Neural progenitor cell (in vitro differentiated cells): ENCODE data around the gene TRIM31. TPM values are rescaled to one million over a fixed set of nuclear protein-coding genes. Genes with fewer than 3 reads are reported as not detected.

Experiments used
- DNase-seq: peaks from one replicate; pipeline ENCODE4 v3.0.0-alpha.2; 2016; ENCODE audit warnings: low spot score
- H2AFZ ChIP-seq: fragments of 200-600 bp; sonication (generic); replicated peaks from 2 replicates; pipeline ENCODE4 v1.6.1; 2016; ENCODE audit warnings: antibody characterized with exemption
- H3F3A ChIP-seq: fragments of 200-600 bp; sonication (generic); 2 replicates; pipeline ENCODE4 v1.6.1; 2016; ENCODE audit warnings: antibody characterized with exemption, low read depth
- H3K27ac ChIP-seq: fragments of 200-600 bp; sonication (generic); 2 replicates; pipeline ENCODE4 v1.5.1; 2016; ENCODE audit warnings: mild to moderate bottlenecking
- H3K27me3 ChIP-seq: fragments of 200-600 bp; sonication (generic); 2 replicates; pipeline ENCODE4 v1.6.1; 2016; ENCODE audit warnings: mild to moderate bottlenecking, moderate library complexity
- H3K36me3 ChIP-seq: fragments of 200-600 bp; sonication (generic); 2 replicates; pipeline ENCODE4 v1.5.1; 2016
- H3K4me1 ChIP-seq: fragments of 200-600 bp; sonication (generic); 2 replicates; pipeline ENCODE4 v1.6.1; 2016; ENCODE audit warnings: mixed run types
- H3K4me2 ChIP-seq: fragments of 200-600 bp; sonication (generic); 2 replicates; pipeline ENCODE4 v1.6.1; 2016
- H3K4me3 ChIP-seq: fragments of 200-600 bp; sonication (generic); 2 replicates; pipeline ENCODE4 v1.5.1; 2016
- H3K79me2 ChIP-seq: fragments of 200-600 bp; sonication (generic); 2 replicates; pipeline ENCODE4 v1.6.1; 2016; ENCODE audit warnings: low read depth
- H3K9ac ChIP-seq: fragments of 200-600 bp; sonication (generic); 2 replicates; pipeline ENCODE4 v1.6.1; 2016
- H3K9me3 ChIP-seq: fragments of 200-600 bp; sonication (generic); 2 replicates; pipeline ENCODE4 v1.5.1; 2016; ENCODE audit warnings: low read depth
- H4K20me1 ChIP-seq: fragments of 200-600 bp; sonication (generic); 2 replicates; pipeline ENCODE4 v1.6.1; 2016; ENCODE audit warnings: low read depth
- H3K27ac Mint-ChIP-seq: 3 replicates; pipeline ENCODE4 v1.8.0; 2021; ENCODE audit warnings: mixed read lengths
- H3K27me3 Mint-ChIP-seq: 2 replicates; pipeline ENCODE4 v1.8.0; 2022; ENCODE audit warnings: low read depth, mild to moderate bottlenecking, inconsistent platforms, moderate library complexity, mixed read lengths; ENCODE audit not compliant: insufficient read depth
- H3K36me3 Mint-ChIP-seq: 3 replicates; pipeline ENCODE4 v1.8.0; 2021; ENCODE audit warnings: mixed read lengths
- H3K4me1 Mint-ChIP-seq: 3 replicates; pipeline ENCODE4 v1.8.0; 2021; ENCODE audit warnings: mixed read lengths
- H3K4me3 Mint-ChIP-seq: 3 replicates; pipeline ENCODE4 v1.8.0; 2021; ENCODE audit warnings: mild to moderate bottlenecking, moderate library complexity, mixed read lengths
- H3K9me3 Mint-ChIP-seq: 3 replicates; pipeline ENCODE4 v1.8.0; 2020; ENCODE audit warnings: mixed read lengths
- EZH2 ChIP-seq: fragments of 200-600 bp; sonication (generic); IDR thresholded peaks from 2 replicates; pipeline ENCODE4 v1.6.1; 2017; ENCODE audit warnings: antibody characterized with exemption, mild to moderate bottlenecking, moderate library complexity
- EZH2phosphoT487 ChIP-seq: fragments of 200-600 bp; sonication (generic); IDR thresholded peaks from 2 replicates; pipeline ENCODE4 v1.6.1; 2017; ENCODE audit warnings: antibody characterized with exemption
- total RNA-seq: library from RNA; depleted of rRNA; stranded (reverse); fragments of >200 nt; gene quantifications from 2 replicates; pipeline ENCODE4 v1.2.3, GENCODE V29; 2015; ENCODE audit warnings: low replicate concordance
- TF ChIP-seq, protein P1 (sequence below): fragments of 200-600 bp; sonication (generic); IDR thresholded peaks from 2 replicates; pipeline ENCODE4 v1.5.1; 2017; ENCODE audit warnings: antibody characterized with exemption, mild to moderate bottlenecking

TRIM31 gene
- total RNA-seq, 1 donor from 2014 or later: not detected

DNA sequence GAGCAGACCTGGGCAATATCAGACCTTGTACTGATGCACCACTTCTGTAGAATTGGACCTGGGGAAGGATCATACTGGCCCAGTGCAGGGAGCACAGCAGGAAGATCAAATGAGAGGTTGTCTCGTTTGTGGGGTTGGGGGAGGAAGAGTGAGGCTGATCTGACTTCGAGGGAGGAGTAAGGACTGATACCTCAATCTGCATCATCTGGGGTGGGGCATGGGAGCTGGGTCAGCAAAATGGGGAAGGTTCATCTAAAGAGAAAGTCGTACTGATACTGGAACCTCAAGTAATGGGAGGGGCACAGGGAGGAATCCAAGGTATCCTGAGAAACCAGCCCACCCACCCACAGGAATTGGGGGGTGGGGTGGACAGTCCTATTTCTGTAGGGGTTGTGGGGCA lies 41.0 kb downstream of the TRIM31 start:
- Histone ChIP-seq H2AFZ (no peak overlapping the region), H3K27me3 (peaks cover 76% of the 10 kb centered on the region), H3K9me3 (no peaks in the 10 kb centered on the region), H4K20me1 (no peaks in the 10 kb centered on the region), H3K4me3 (peak overlapping the region; percentile 36), H3F3A (peaks cover 18% of the 10 kb centered on the region), H3K79me2 (peaks cover 6% of the 10 kb centered on the region), H3K27ac (no peak overlapping the region), H3K4me2 (peak overlapping the region; percentile 71), H3K4me1 (peaks cover 21% of the 10 kb centered on the region), H3K36me3 (no peaks in the 10 kb centered on the region), H3K9ac (no peak overlapping the region)
- peaks cover 59% of the 10 kb centered on the region for H3K27me3 Mint-ChIP-seq
- H3K27ac Mint-ChIP-seq: no peak overlapping the region
- peaks cover 17% of the 10 kb centered on the region for H3K36me3 Mint-ChIP-seq
- H3K4me3 Mint-ChIP-seq: peak overlapping the region; percentile 14
- peaks cover 8% of the 10 kb centered on the region for H3K9me3 Mint-ChIP-seq
- peaks cover 30% of the 10 kb centered on the region for H3K4me1 Mint-ChIP-seq
- TF ChIP-seq EZH2 (no peak), EZH2phosphoT487 (no peak)
- TF ChIP-seq, protein P1, sequence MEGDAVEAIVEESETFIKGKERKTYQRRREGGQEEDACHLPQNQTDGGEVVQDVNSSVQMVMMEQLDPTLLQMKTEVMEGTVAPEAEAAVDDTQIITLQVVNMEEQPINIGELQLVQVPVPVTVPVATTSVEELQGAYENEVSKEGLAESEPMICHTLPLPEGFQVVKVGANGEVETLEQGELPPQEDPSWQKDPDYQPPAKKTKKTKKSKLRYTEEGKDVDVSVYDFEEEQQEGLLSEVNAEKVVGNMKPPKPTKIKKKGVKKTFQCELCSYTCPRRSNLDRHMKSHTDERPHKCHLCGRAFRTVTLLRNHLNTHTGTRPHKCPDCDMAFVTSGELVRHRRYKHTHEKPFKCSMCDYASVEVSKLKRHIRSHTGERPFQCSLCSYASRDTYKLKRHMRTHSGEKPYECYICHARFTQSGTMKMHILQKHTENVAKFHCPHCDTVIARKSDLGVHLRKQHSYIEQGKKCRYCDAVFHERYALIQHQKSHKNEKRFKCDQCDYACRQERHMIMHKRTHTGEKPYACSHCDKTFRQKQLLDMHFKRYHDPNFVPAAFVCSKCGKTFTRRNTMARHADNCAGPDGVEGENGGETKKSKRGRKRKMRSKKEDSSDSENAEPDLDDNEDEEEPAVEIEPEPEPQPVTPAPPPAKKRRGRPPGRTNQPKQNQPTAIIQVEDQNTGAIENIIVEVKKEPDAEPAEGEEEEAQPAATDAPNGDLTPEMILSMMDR: no peak
- DNase-seq: no peak

DNA sequence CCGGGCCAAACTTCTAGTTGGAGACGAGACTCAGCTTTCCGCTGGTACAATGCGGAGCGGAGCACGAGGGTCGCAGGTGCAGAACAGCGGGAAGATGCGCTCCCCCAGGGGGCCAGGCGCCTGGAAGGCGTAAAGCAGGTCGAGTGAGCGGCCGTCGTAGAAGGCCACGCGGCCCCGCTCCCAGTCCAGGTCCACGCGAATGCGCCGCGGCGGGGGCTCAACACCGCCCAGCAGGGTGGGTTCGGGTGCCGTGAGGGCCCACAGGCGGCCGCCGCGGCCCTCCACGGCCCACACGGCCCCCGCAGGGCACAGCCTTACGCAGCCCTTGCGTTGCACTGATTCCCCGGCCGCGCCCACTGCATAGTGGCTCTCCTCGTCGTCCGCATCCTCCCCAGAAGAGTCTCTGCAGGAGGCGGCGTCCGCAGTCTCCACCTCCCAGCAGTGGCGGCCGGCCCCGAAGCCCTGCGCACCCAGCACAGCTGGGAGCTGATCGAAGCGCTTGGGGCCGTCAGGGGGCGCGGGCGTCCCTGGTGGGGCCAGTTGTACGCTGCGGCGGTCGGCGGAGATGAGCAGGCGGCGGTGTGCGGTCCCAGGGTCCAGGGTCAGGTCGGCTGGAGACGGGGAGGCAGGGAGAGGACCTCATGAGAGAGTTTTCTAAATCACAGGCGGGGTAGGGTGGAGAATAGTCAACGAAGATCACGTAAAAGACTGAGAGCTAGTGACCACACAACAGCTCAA lies 41.6 kb downstream of the TRIM31 start:
- Mint-ChIP-seq H3K4me1 (peaks cover 31% of the 10 kb centered on the region), H3K36me3 (peaks cover 17% of the 10 kb centered on the region), H3K4me3 (peak overlapping the region; percentile 14), H3K27me3 (peaks cover 57% of the 10 kb centered on the region), H3K27ac (no peak overlapping the region), H3K9me3 (peaks cover 8% of the 10 kb centered on the region)
- H3K27ac ChIP-seq: no peak overlapping the region
- peaks cover 24% of the 10 kb centered on the region for H3F3A ChIP-seq
- H4K20me1 ChIP-seq: no peaks in the 10 kb centered on the region
- peaks cover 70% of the 10 kb centered on the region for H3K27me3 ChIP-seq
- TF ChIP-seq, protein P1: peak; percentile 34
- TF ChIP-seq EZH2 (peak; percentile 85), EZH2phosphoT487 (peak; percentile 68)
- no peak overlapping the region for H2AFZ ChIP-seq
- peak overlapping the region; percentile 36 for H3K4me3 ChIP-seq
- peak overlapping the region; percentile 71 for H3K4me2 ChIP-seq
- peaks cover 23% of the 10 kb centered on the region for H3K4me1 ChIP-seq
- H3K9ac ChIP-seq: no peak overlapping the region
- peak; percentile 65 for DNase-seq
- H3K79me2 ChIP-seq: peaks cover 6% of the 10 kb centered on the region
- H3K36me3 ChIP-seq: no peaks in the 10 kb centered on the region
- no peaks in the 10 kb centered on the region for H3K9me3 ChIP-seq

DNA sequence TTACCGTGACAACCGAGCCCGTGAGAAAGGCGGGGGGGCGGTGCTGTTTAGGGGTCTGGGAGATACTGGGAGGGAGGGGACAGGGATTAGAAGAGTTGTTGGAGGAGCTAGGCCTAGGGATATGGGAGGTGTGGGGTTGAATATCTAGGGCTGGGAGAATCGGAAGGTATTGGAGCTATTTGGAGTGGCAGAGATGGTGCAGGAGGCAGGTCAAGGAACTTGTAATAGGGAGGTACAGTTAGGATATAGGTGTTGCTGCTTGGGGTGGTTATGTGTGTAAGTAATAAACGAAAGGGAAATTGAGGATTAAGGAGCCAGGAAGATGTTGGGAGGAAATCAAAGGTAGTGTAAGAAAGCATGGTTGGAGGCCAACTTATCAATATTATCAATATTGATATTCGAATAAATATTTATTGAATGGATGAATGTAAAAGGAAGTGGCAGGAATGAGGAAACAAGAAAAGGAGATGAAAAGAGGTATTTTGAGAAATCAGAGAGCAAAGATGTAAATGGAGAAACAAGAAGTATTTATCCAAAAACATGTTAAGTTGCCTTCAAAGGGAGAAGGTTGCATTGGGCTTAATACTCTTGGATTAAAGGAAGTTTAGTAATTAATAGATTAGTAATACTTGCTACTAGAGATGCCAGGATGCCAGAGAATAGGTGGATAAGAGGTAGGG lies 45.3 kb downstream of the TRIM31 start:
- TF ChIP-seq, protein P1: no peak
- no peak for TF ChIP-seq EZH2
- no peak for TF ChIP-seq EZH2phosphoT487
- Mint-ChIP-seq H3K27me3 (peaks cover 28% of the 10 kb centered on the region), H3K27ac (peak overlapping the region; percentile 35), H3K36me3 (peaks cover 20% of the 10 kb centered on the region), H3K9me3 (peaks cover 8% of the 10 kb centered on the region), H3K4me1 (peaks cover 30% of the 10 kb centered on the region), H3K4me3 (peak overlapping the region; percentile 87)
- Histone ChIP-seq H3K79me2 (peaks cover 8% of the 10 kb centered on the region), H3F3A (peaks cover 20% of the 10 kb centered on the region), H3K4me1 (peaks cover 21% of the 10 kb centered on the region), H4K20me1 (no peaks in the 10 kb centered on the region), H3K4me3 (peak overlapping the region; percentile 71), H3K36me3 (peaks cover 6% of the 10 kb centered on the region), H3K27ac (no peak overlapping the region), H3K9ac (no peak overlapping the region), H3K9me3 (no peaks in the 10 kb centered on the region), H3K27me3 (peaks cover 34% of the 10 kb centered on the region), H2AFZ (peak overlapping the region; percentile 81), H3K4me2 (peak overlapping the region; percentile 76)
- DNase-seq: peak; percentile 98
